ENCODE data around the gene NKAIN2.

Gene NKAIN2

DNA sequence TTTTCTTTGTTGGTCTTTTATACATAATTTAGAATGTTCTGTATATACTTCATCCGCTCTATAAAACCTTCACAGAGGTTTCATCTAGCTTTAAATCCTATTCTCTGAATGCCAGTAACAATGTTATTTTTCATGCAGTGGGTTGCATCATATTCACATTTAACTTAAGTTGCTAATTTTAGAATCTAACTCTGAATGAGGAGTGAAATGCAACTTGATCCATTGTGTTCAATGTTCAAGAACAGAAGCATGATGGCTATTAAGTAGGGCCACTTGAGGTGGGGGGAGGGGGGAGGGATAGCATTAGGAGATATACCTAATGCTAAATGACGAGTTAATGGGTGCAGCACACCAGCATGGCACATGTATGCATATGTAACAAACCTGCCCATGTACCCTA lies 224.5 kb downstream of the NKAIN2 start:
- DNase-seq (ENCODE audit: low read depth in 2 of 2) = no peak

DNA sequence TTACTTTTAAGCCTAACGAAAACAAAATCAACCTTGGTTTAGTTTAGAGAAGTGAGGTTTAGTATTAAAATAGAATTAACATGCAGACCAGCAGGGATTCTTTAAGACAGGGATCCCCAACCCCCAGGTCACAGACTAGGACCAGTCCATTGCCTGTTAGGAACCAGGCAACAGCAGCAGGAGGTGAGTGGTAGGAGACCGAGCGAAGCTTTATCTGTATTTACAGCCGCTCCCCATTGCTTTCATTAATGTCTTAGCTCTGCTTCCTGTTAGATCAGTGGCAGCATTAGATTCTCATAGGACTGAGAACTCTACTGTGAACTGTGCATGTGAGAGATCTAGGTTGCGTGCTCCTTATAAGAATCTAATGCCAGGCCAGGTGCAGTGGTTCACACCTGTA lies 225.9 kb downstream of the NKAIN2 start:
- no peak for DNase-seq (ENCODE audit: low read depth in 2 of 2)

DNA sequence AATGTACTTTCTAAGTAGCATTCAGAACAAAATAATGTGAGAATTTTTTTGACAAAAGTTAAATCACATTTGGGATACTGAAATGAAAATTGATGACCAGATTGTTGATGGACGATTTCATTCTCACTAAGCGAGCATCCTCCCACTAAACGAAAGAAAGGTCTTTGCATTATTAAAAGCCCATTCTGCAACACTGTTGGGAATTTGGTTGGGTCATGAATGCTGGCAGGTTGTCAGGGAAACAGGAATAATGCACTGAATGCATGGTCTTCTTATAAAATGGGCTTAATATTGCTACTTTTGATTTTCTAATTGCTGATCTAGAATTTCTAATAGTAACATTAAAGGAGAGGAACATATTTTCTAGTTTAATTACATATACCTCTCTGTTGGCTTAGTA lies 229.8 kb downstream of the NKAIN2 start:
- DNase-seq (ENCODE audit: low read depth in 2 of 2) = no peak

DNA sequence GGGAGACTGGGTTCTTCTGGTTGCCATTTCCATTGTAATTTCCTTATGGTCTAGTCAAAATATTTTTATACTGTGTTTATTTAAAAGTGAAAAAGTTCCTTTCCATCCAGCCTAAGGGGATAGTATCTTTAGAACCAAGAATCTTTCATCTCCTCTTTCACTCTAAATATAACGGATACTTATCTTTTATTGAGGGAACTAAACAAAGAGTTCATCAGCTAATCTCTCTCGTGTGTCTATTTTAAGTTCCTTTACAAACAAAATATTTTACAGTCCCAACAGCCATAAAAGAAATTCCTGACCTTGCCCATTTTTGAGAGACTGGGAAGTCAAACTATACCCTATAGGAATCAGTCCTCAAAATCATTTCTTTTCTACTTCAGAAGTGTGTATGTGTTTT lies 232.7 kb downstream of the NKAIN2 start:
- DNase-seq (ENCODE audit: low read depth in 2 of 2) = no peak

DNA sequence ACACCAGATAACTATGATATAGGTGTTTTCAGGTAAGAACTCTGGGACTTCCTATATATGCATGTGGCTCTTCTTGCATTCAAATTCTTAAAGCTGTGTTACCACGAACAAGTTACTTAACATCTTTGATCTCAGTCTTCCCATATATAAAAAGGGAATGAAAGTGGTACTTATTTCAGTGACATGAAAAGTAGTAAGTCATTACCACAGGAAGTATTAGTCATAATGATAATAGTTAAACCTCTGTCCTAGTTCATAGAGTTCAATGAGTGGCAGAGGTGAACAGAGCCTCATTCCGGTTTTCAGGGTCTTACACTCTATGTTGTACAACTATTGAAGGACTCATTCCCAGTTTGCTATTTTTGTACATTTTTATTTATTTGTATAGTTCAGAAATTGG lies 237.0 kb downstream of the NKAIN2 start:
- no peak for DNase-seq (ENCODE audit: low read depth in 2 of 2)

DNA sequence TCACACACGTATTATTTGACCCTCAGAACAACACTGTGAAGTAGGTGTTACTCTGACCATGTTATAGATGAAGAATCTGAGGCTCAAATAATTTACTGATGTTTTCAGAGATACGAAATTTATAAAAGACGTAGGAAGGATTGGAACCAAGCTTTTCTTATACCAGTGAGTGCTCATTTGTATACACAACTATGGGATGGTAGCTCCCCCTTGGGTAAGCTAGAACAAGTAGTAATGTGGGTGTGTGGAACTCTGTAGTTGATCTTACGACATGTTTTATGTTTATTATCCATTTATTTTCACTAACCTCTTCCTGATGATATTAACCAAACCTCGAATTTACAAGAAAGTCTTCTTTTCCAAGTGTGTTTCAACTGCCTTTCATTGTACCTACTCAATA lies 248.5 kb downstream of the NKAIN2 start:
- no peak for DNase-seq (ENCODE audit: low read depth in 2 of 2)

DNA sequence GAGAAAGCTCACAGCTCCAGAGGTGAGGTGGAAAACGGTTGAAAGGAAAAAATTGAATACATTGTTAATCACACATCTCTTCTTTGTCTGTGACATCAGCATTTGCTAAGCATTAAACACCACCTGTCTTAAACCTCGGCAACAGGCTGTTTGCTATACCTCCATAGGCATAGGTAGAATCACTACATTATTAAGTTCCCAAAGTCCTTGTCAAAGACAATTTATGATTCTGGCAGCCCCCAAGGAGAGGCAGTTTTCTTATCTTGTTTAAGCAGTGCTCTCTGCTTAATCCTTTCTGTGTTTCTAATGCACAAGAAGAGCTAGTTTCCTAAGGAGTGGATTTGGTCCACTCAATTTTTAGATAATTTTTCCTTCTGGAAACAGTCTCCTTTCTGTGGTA lies 249.7 kb downstream of the NKAIN2 start:
- no peak for DNase-seq (ENCODE audit: low read depth in 2 of 2)

DNA sequence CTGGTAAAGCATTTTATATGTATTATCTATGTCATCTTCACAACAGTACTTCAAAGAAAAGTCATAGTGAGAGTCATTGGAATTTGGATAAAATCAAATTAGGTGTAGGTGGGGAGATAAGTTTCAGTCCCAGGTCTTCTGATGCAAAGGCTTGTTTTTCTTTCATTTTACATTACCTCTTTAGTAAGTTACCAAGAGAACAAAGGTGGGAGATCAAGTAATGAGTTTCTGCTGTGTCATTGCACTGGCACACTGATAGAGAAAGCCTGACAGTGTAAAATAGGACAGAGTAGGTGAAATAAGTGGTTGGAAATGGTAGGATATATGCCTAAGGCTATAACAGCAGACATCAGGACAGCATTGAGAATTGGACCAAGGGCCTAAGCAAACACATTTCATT lies 250.4 kb downstream of the NKAIN2 start:
- DNase-seq (ENCODE audit: low read depth in 2 of 2) = no peak

DNA sequence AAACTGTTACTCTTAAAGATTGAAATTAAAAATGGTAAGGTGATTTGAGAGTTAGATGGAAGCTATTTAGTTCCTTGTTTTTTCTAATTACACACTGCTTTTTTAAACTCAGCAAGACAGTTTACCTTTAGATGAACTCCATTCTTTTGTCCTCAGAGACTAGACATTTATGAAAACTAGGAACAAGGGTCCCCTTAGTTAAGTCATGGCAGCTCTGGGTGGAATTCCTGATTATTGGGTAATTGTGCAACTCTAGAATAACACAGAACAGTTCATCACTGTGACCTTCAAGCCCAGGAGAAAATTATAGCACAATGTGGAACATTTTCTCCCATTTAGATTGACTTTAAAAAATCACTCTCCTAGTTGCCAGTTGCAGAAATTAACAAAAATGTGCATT lies 251.7 kb downstream of the NKAIN2 start:
- no peak for DNase-seq (ENCODE audit: low read depth in 2 of 2)

DNA sequence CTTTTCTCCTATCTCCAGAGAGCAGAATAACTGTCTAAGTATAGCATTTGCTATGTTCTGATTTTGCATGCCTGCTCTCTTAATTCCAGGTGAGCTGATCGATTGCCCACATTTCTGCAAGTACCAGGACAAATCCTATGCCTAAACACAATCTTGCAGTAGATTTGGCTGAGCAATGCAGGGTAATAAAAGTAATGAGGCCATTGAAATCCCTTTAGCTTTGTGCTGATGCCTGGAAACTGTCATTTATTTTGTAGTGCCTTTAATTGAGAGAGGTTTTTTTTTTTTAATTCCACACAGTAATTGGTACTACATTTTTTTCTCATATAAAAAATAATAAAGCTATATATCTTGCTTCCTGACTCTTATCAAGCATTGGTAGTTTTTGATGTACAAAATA lies 252.3 kb downstream of the NKAIN2 start:
- no peak for DNase-seq (ENCODE audit: low read depth in 2 of 2)

DNA sequence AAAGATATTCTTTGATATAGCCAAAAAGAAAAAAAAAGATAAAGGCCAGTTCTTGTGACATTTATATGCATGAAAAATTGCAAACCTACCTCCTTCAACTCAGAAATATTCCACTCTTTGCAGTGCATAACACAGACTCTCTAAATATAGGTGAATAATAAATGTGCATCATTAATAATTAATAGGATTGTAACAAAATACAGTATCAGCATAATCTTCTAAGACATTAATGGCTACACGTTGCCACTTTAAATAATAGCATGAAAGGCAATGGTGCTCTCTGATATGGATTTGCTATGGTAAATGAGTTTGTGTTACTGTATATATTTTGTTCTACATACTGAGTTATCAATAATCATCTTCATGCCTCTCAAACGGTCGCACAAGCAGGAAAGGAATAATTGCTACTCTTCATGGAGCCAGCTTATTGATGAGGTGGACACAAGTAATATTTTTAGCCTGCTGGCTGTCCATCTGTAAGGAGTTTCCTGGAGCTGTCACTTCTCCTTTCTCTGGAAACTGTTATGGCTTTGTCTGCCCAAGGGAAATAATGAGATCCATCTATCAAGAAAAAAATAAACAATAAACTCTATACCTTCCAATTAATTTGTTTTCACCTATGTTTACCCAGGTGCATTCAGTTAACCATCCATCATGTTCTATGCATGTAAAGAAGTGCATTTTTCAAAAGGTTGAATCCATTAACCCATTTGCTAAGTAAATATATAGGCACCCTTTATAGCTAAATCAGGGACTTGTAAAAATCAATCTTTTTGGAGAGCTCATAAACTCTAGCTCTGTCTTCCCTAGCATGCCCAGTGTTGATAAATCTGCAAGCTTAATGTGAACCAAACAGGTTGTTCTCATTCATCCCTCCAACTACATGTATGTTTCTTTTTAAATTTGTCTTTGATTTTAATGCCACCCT lies 253.0 kb downstream of the NKAIN2 start:
- DNase-seq (ENCODE audit: low read depth in 2 of 2) = no peak

DNA sequence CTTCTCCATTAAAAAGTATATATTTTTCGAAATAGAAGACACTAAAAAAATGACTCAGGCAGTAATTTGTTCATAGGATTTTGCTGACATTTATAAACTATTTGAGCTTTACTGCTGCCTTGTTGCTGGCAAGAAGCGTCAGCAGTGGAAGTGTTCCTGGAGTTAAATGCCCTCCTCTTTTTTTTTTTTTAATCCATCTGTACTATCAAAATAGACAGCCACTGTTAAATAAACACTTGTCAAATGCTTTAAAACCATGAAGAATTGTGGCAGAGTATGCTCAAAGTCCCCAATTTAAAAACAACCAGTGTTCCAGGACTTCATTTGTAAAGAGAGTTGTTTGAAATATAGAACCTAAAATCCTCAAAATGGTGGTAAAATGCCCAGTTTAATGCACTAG lies 253.8 kb downstream of the NKAIN2 start:
- no peak for DNase-seq (ENCODE audit: low read depth in 2 of 2)

DNA sequence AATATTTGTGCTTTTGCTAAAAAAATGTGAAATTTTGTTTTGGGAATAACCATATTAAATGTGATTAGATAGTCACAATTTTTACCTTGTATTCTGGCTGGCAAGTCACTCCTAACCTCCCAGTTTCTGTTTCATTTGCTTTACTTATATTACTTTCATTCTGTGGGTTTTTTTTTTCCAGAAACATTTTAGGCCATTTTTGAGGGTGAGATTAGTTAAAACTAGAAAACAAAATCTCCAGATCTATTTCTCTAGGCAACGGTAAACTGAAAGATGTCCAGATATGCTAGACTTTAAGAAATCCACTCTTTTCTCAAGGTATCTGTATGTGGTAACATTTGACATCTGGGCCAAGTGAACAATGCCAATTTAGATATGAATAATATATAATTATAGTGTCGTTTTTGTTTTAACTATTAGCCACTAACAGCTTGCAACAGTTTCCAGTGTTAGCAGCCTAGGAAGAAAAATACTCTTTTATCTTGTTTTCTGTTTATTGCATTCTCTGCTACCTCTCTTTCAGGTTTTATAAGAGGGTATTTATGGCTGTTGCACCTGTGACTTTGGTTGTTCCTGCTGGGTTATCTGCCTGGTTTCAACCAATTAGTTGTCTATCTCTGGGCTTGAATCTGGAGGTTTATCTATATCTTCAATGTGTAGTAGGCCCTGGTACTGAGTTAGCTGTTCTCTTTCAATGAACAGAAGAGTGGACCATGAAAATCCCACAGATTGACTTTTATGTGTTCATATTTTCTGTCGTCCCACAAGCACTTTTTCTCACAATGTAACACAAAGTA lies 260.9 kb downstream of the NKAIN2 start:
- DNase-seq (ENCODE audit: low read depth in 2 of 2) = no peak

DNA sequence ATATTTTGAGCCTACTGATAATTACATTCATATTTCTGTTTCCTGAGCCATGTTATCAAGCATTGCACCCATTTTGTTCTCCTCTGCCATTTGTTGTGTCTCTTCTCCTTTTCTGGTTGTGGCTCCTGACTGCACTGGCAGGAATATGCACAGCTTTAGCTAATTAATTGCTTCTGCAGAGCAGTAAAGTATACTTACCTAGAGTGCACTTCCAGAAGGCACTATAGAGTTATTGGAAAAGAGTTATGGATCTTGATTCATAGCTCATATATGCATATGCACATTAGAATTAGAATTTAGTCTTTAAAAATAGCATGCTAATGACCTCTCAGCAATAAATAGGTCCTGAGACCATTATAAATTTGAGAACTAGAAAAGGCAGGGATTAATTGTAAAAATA lies 262.6 kb downstream of the NKAIN2 start:
- no peak for DNase-seq (ENCODE audit: low read depth in 2 of 2)

DNA sequence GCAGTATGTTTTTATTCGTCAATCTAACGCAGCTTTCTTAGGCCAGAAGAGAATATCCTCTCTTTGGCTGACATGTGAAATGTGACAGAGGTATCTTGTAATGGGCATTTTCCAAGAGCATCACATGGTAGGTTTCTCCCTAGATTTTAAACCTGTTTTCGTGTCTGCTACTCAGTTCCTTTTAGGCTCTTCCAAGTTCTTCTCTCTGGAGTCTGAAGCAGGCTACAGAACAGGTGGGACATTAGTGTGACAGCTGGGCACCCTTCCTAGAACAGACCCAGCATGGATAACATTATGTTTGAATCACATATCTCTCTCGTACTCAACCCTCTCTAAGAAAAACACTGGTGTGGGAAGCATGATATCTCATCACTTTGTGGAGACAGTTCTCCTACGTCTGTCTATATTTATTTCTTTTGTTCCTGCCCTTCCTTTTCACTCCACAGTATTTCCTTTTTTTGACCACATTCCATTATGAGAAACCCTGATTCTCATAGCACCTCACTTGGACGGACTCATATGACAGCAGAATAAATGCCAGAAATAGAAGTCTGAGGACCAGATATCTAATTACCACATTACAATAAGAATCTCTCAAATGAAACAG lies 263.4 kb downstream of the NKAIN2 start:
- no peak for DNase-seq (ENCODE audit: low read depth in 2 of 2)

DNA sequence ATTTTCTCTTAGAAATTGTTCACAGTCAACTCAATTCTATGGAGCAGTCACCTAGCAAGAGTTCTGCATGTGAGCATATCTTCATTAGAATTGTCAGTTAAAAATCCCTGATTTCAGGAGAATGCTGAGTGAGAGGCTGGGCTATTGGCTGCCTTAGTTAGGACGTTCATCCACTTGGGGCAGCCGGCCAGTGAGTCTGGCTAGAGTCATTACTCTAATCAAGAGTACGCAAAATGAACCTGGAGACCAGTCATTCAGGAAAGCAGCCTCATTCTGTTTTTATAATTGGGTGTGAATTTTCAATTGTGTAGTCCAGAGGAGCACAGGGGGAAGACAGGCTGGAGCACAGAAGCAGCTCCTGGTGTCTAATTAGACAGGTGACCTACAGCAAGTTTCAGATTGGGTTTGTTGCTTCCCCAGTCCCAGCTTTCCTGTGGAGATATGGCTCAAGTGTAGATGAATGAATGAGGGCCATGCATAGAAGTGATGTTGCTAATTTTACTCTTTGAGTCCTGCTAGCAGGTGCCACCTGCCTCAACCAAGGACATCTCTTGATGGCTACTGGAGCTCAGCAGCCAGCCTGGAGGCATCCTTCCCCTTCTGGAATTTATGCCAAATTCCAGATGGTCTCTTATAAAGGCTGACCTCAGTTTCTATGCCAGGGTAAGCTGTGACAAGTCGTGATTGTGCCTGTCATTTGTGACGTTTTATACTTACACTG lies 265.7 kb downstream of the NKAIN2 start:
- no peak for DNase-seq (ENCODE audit: low read depth in 2 of 2)

DNA sequence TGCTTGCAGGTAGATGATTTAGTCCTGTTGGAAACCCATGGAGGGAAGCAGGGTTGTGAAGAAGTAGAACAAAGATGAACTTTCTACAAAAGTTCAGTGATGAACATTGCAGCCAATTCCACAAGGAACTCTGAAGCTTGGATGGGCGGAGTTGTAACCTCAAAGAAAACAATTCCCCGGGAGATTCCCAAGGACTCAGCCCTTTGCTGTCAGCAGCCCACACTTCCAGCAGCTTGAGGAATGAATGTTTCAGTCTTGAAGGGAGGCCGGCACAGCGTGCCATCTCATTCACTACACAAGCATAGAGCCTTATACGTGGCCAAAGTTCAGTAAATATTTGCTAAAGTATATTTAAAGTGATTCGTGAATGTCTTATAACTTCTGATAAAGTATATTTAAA lies 269.4 kb downstream of the NKAIN2 start:
- no peak for DNase-seq (ENCODE audit: low read depth in 2 of 2)

DNA sequence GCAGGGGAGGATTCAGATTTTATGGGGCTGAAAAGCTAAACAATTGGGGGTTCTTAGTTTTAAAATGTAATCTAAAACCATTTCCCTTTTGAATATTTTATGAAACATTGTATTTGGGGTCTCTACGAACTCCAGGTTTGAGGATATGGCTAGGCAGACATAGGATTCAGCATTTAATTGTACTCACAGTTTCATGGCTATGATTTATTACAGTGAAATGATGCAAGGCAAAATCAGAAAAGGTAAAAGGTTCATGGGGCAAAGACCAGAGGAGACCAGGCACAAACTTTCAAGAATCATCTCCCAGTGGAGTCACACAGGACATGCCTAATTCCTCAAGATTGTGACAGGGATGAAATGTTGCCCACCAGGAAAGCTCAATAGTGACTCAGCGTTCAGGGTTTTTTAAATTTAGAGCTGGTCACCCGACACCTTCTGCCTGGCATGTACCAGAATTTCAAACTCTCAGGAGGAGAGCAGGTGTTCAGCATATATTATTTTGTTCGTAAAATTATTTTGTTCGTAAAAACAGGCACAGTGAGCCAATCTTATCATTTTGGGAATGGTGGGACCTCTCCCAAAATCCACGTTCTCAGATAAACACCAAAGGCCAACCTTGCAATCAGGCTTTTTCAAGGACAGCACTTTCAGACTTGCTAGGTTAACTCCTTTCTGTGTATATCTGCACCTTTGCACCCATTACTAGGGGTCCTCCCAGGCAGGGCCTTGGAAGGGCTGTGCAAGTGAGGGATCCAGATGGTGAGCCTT lies 270.3 kb downstream of the NKAIN2 start:
- no peak for DNase-seq (ENCODE audit: low read depth in 2 of 2)

DNA sequence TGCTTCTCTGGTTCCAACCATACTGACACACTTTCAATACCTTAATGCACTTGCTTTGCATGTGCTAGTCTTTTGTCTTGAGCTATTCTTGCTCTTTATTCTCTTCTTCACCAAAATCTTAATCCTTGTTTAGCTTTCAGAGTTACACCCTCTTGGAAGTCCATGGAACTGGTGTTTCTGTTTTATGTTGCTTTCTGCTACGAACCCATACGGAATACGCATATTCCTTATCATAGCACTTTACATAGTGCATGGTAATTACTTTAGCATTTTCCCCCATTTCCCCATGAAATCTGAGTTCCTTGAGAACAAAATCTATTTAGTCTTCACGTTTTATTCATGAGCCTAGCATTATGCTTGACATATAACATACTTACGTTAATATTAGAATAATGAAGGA lies 270.9 kb downstream of the NKAIN2 start:
- no peak for DNase-seq (ENCODE audit: low read depth in 2 of 2)

DNA sequence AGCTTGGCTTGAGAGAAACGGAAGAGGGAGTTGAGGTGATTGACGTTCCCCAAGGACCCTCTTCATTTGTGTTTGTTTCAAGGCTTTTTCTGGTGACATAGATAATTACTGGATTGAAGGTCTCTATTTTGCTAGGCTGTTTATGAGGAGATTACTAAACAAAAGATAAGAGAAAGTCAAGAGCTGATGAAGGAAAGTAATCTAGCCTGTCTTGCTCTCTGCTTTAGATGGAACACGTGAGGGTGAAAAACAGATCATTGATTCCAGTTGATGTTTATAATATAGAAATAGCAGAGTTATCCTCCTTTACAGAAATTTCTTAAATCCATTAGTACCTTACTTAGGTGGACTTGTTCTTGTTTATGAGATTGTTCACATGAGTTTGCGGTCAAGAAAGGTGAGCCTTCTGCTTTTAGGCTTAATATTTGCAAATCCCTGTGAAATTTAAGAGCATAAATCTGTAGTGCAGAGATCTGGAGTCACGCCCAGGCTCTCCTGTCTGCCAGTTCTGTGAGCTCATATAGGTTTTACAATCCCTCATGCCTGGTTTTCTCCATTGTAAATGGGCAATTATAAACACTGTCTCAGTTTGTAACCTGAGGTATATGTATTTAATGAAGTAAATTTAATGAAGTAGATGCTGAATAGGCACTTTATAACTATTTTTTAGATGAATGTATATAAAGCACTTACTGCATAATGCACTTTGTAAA lies 272.8 kb downstream of the NKAIN2 start:
- DNase-seq (ENCODE audit: low read depth in 2 of 2) = no peak

DNA sequence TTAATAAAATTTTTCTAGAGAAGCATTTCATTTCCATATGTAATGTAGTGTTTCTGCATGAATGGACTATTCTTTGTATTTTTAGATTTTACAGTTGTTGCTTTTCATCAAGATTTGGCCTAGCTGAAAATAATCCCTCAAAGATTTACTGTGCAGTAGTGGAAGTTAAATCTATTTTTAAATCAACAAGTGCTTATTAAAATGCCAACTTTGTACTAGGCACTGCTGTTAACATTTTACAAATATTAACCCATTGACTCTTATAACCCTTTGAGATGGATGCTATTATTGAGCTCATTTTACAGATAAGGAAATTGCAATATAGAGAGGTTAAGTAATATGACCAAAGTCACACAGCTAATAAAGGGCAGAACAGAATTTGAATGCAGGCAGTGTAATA lies 274.5 kb downstream of the NKAIN2 start:
- DNase-seq (ENCODE audit: low read depth in 2 of 2) = no peak
